Measurements from ENCODE around the gene OPRL1. TPM values are rescaled to one million over a fixed set of nuclear protein-coding genes. Genes with fewer than 3 reads are reported as not detected.

Gene OPRL1
- total RNA-seq, 1 donor from 2014 or later: 1.9 TPM

- Histone ChIP-seq H3K27ac (peak overlapping the region; percentile 73), H3K9me3 (no peaks in the 10 kb centered on the region), H3K4me3 (peak overlapping the region; percentile 55), H3K27me3 (peaks cover 42% of the 10 kb centered on the region), H3K36me3 (no peaks in the 10 kb centered on the region), H3K4me1 (peaks cover 10% of the 10 kb centered on the region)
- intact Hi-C loops (cut with DNase I): no loop called here
- no peak for TF ChIP-seq CTCF (IDR thresholded peaks at IDR 0.05)
- ATAC-seq (no peak), DNase-seq (no peak)
Measured at GRCh38 chr20:64047046-64047389, 32.9 kb upstream of the OPRL1 start.

GRCh38 chr20:64047968-64048401, 31.9 kb upstream of the OPRL1 start:
- no peaks in the 10 kb centered on the region for H3K9me3 ChIP-seq
- DNase-seq (no peak), ATAC-seq (no peak)
- H3K27ac ChIP-seq: peak overlapping the region; percentile 73
- H3K4me1 ChIP-seq: peaks cover 12% of the 10 kb centered on the region
- intact Hi-C loops (cut with DNase I): no loop called here
- H3K27me3 ChIP-seq: peaks cover 47% of the 10 kb centered on the region
- H3K4me3 ChIP-seq: peak overlapping the region; percentile 55
- H3K36me3 ChIP-seq: no peaks in the 10 kb centered on the region
- TF ChIP-seq CTCF (IDR thresholded peaks at IDR 0.05): no peak

DNA sequence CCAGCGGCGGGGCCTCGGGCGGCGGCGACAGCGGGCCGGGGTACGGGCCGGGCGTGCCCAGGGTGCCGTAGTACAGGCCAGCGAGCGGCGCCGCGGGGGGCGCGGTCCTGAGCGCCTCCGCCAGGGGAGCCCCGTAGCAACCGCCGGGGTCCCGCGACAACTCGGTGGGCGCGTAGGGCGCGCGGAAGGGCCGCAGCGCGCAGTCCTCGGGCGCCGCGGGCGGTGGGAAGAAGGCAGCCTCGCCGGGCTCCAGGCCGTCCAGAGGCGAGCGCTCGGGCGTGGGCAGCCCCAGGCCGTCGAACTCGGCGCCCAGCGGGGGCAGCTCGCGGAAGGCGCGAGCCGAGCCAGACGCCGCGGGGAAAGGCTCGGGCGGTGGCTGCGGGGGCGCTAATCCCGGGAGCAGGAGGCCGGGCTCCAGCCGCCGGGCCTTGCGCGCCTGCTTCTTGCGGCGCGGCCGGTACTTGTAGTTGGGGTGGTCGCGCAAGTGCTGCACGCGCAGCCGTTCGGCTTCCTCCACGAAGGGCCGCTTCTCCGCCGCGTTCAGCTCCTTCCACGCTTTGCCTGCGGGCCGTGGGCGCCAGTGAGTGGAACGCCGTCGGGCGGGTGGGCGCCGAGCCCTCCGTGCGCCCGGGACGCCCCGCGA, 31.4 kb upstream of the OPRL1 start:
- H3K9me3 ChIP-seq: no peaks in the 10 kb centered on the region
- H3K4me3 ChIP-seq: peak overlapping the region; percentile 55
- H3K4me1 ChIP-seq: peaks cover 12% of the 10 kb centered on the region
- intact Hi-C loops (cut with DNase I): no loop called here
- ATAC-seq: no peak
- H3K27ac ChIP-seq: peak overlapping the region; percentile 73
- peaks cover 49% of the 10 kb centered on the region for H3K27me3 ChIP-seq
- H3K36me3 ChIP-seq: no peaks in the 10 kb centered on the region
- no peak for TF ChIP-seq CTCF (IDR thresholded peaks at IDR 0.05)
- no peak for DNase-seq

DNA sequence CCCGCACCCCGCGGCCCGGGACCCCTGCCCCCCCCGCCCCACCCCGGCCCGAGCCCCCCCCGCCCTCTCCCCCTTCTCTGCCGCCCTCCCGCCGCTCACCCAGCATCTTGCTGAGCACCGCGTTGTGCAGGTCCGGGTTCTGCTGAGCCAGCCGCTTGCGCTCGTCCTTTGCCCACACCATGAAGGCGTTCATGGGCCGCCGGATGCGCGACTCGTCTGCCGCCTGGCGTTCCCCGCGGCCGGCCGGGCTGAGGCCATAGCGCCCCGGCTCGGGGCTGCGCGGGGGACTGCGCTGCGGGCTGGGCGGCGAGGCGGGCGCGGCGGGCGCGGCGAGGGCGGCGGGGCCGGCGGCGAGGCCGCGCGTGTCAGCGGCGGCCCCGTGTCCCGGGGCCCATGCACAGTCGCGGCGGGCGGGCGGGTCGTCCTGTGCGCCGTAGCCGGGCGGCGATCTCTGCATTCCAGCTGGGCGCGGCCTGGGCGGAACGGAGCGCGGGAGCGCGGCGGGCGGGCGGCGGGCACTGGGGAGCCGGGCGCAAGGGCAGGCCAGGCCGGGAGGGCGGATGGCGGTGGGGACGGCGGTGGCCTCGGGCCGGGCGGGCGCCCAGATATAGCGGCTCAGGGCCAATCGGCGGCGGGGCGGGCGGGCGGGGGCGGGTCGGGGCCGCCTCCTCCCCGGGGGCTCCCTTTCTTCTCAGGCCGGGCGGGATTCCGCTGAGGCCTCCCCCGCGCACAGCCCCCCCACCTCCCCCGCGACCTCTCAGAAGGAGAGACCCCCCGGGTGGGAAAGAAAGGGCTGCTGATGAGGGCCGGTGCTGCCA, 30.6 kb upstream of the OPRL1 start, which contains the start of gene SOX18:
TSS of gene SOX18 (minus strand) at position 580 of the 818 bp plus-strand sequence. CDS start at position 457, 123 bp downstream.
- no peak for TF ChIP-seq CTCF (IDR thresholded peaks at IDR 0.05)
- peak; percentile 4 for ATAC-seq
- Histone ChIP-seq H3K4me3 (peak within 1 kb of the TSS; percentile 55), H3K27me3 (peaks cover 49% of the 10 kb centered on the region), H3K36me3 (no peaks in the 10 kb centered on the region), H3K4me1 (peaks cover 12% of the 10 kb centered on the region), H3K27ac (peak within 1 kb of the TSS; percentile 75), H3K9me3 (no peaks in the 10 kb centered on the region)
- no peak for DNase-seq
- intact Hi-C loops (cut with DNase I): no loop called here

GRCh38 chr20:64049878-64050260, 30.0 kb upstream of the OPRL1 start:
- intact Hi-C loops (cut with DNase I): no loop called here
- H3K4me1 ChIP-seq: peaks cover 12% of the 10 kb centered on the region
- DNase-seq: no peak
- peaks cover 49% of the 10 kb centered on the region for H3K27me3 ChIP-seq
- TF ChIP-seq CTCF (IDR thresholded peaks at IDR 0.05): no peak
- H3K27ac ChIP-seq: peak overlapping the region; percentile 75
- no peaks in the 10 kb centered on the region for H3K9me3 ChIP-seq
- H3K36me3 ChIP-seq: no peaks in the 10 kb centered on the region
- no peak for ATAC-seq
- peak overlapping the region; percentile 43 for H3K4me3 ChIP-seq

Measured in upper lobe of right lung (tissue), 1 donor.